ENCODE results near the gene PITHD1. TPM values are rescaled to one million over a fixed set of nuclear protein-coding genes. Genes with fewer than 3 reads are reported as not detected.

Gene PITHD1
- total RNA-seq, 2 experiments from 2014 or later: 99.3 to 99.9 TPM

Other genes with a start within 250 kb of the PITHD1 start
- gene E2F2, start 247.2 kb upstream of the PITHD1 start, total RNA-seq: 10 to 100 TPM; 24.4 to 26.0 TPM
- 10 to 100 TPM; 31.9 to 34.1 TPM for gene ID3, start 218.9 kb upstream of the PITHD1 start, total RNA-seq
- gene RPL11, start 86.6 kb upstream of the PITHD1 start, total RNA-seq: 1,000 to 10,000 TPM; 1,199 to 1,229 TPM
- 10 to 100 TPM; 63.1 to 66.0 TPM for gene ELOA, start 34.9 kb upstream of the PITHD1 start, total RNA-seq
- gene LYPLA2, start 12.7 kb downstream of the PITHD1 start, total RNA-seq: 10 to 100 TPM; 92.5 to 93.9 TPM
- gene GALE, start 22.3 kb downstream of the PITHD1 start, total RNA-seq: 10 to 100 TPM; 66.8 to 71.3 TPM
- 10 to 100 TPM; 23.4 to 24.1 TPM for gene HMGCL, start 47.0 kb downstream of the PITHD1 start, total RNA-seq
- 1 to 10 TPM; 5.0 to 6.0 TPM for gene FUCA1, start 89.9 kb downstream of the PITHD1 start, total RNA-seq
- under 1 TPM; 0.04 TPM for gene CNR2, start 134.9 kb downstream of the PITHD1 start, total RNA-seq
- gene PNRC2, start 181.4 kb downstream of the PITHD1 start, total RNA-seq: 100 to 1,000 TPM; 132 to 135 TPM
- gene SRSF10, start 201.9 kb downstream of the PITHD1 start, total RNA-seq: 100 to 1,000 TPM; 202 to 205 TPM

Measured in activated CD8-positive, alpha-beta memory T cell treated with anti-CD3 and anti-CD28 coated beads for 36 hours (primary cell).